OCI-LY1 (cell line): ENCODE results near the gene USP6NL.

Experiments used
- EZH2 ChIP-seq: fragments of 200-600 bp; sonication (generic), shearing (Covaris generic); IDR thresholded peaks from 2 replicates; pipeline ENCODE4 v1.8.0; 2017; ENCODE audit warnings: borderline replicate concordance, mixed run types, mild to moderate bottlenecking, antibody characterized with exemption, low read length, moderate library complexity, mixed read lengths
- TF ChIP-seq, protein P1 (sequence below): fragments of 200-600 bp; sonication (generic), shearing (Covaris generic); IDR thresholded peaks from 2 replicates; pipeline ENCODE4 v1.5.1; 2017; ENCODE audit warnings: mild to moderate bottlenecking, antibody characterized with exemption, low read length, moderate library complexity, mixed read lengths

DNA sequence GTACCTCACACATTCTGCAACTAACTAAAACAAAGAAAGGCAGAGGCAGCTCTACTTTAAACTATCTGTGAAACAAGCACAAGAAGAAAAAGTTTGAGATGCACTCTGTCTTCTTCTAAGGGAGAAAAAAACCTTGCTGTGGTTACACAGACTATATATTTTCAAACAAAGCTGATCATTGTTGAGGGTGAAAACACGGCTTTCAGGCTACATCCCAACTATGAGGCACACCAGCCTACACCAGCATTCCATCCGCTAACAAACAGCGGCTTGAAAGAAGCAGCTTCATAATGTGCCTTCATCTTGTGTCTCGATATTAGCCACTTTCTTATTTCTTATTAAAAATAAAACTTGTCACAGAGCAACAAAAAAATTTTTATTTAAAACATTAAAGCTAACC is 79.1 kb downstream of the USP6NL start:
- TF ChIP-seq, protein P1, sequence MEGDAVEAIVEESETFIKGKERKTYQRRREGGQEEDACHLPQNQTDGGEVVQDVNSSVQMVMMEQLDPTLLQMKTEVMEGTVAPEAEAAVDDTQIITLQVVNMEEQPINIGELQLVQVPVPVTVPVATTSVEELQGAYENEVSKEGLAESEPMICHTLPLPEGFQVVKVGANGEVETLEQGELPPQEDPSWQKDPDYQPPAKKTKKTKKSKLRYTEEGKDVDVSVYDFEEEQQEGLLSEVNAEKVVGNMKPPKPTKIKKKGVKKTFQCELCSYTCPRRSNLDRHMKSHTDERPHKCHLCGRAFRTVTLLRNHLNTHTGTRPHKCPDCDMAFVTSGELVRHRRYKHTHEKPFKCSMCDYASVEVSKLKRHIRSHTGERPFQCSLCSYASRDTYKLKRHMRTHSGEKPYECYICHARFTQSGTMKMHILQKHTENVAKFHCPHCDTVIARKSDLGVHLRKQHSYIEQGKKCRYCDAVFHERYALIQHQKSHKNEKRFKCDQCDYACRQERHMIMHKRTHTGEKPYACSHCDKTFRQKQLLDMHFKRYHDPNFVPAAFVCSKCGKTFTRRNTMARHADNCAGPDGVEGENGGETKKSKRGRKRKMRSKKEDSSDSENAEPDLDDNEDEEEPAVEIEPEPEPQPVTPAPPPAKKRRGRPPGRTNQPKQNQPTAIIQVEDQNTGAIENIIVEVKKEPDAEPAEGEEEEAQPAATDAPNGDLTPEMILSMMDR = no peak
- TF ChIP-seq EZH2 = no peak
